PC-3 (cell line): ENCODE results near the gene MYO1C. TPM values are rescaled to one million over a fixed set of nuclear protein-coding genes. Genes with fewer than 3 reads are reported as not detected.

Experiments used
- ATAC-seq: fragments of 200-7000 bp; cut with Tn5 transposase; 2 replicates; pipeline ENCODE4 v1.9.1; 2020; ENCODE audit warnings: mild to moderate bottlenecking, moderate library complexity
- BruUV-seq: library from RNA; stranded (reverse); fragments of 400-500 nt; replicated peaks from 2 replicates; lab custom pipeline; 2021; lab: Mats Ljungman, UMichigan
- CTCF ChIA-PET: fragments of 300-600 bp; sonication (Branson Sonifier 250); formaldehyde crosslinking; loops from one replicate; lab custom pipeline; 2022; ENCODE audit warnings: antibody characterized with exemption; lab: Charles Lee
- POLR2A ChIA-PET: fragments of 300-600 bp; sonication (Branson Sonifier 250); formaldehyde crosslinking; loops from one replicate; lab custom pipeline; 2022; ENCODE audit warnings: antibody characterized with exemption; ENCODE audit not compliant: unreplicated experiment; lab: Charles Lee
- DNase-seq: peaks from one replicate; pipeline ENCODE4 v3.0.0-alpha.2; 2015
- H2AFZ ChIP-seq: fragments of 300-600 bp; sonication (generic); 2 replicates; pipeline ENCODE4 v1.6.0; 2016; ENCODE audit warnings: antibody characterized with exemption, low read length
- H3F3A ChIP-seq: fragments of 300-600 bp; sonication (generic); one replicate; pipeline ENCODE4 v1.6.0; 2017; ENCODE audit warnings: antibody characterized with exemption, low read length, control low read depth, mild to moderate bottlenecking; ENCODE audit not compliant: unreplicated experiment
- H3K27ac ChIP-seq: fragments of 300-600 bp; sonication (generic); 2 replicates; pipeline ENCODE4 v1.5.1; 2016; ENCODE audit warnings: mild to moderate bottlenecking, low read length
- H3K27me3 ChIP-seq: fragments of 300-600 bp; sonication (generic); 2 replicates; pipeline ENCODE4 v1.6.1; 2016; ENCODE audit warnings: low read length, mixed read lengths
- H3K36me3 ChIP-seq: fragments of 300-600 bp; sonication (generic); 2 replicates; pipeline ENCODE4 v1.6.1; 2016; ENCODE audit warnings: low read depth, mixed run types, low read length, mixed read lengths
- H3K4me1 ChIP-seq: fragments of 300-600 bp; sonication (generic); 2 replicates; pipeline ENCODE4 v1.5.1; 2016; ENCODE audit warnings: low read length; ENCODE audit not compliant: insufficient read depth
- H3K4me2 ChIP-seq: fragments of 300-600 bp; sonication (generic); 2 replicates; pipeline ENCODE4 v1.6.0; 2016; ENCODE audit warnings: low read length
- H3K4me3 ChIP-seq: fragments of 300-600 bp; sonication (generic); 2 replicates; pipeline ENCODE4 v1.5.1; 2016; ENCODE audit warnings: mild to moderate bottlenecking, low read length, mixed read lengths
- H3K79me2 ChIP-seq: fragments of 300-600 bp; sonication (generic); 2 replicates; pipeline ENCODE4 v1.6.1; 2017; ENCODE audit warnings: low read length, mixed read lengths
- H3K9ac ChIP-seq: fragments of 300-600 bp; sonication (generic); 2 replicates; pipeline ENCODE4 v1.6.0; 2016; ENCODE audit warnings: mild to moderate bottlenecking, low read length
- H3K9me2 ChIP-seq: fragments of 300-600 bp; sonication (generic); replicated peaks from 2 replicates; pipeline ENCODE4 v1.6.1; 2016; ENCODE audit warnings: mixed run types, low read length, mixed read lengths
- H3K9me3 ChIP-seq: fragments of 300-600 bp; sonication (generic); 2 replicates; pipeline ENCODE4 v1.6.1; 2016; ENCODE audit warnings: low read length, mixed read lengths
- H4K20me1 ChIP-seq: fragments of 300-600 bp; sonication (generic); 2 replicates; pipeline ENCODE4 v1.6.1; 2016; ENCODE audit warnings: low read length, mixed read lengths
- CTCF ChIP-seq: fragments of 300-600 bp; sonication (generic); conservative IDR thresholded peaks from 2 replicates; pipeline ENCODE4 v1.5.1; 2017; ENCODE audit warnings: antibody characterized with exemption, low read depth, mild to moderate bottlenecking, low read length
- EZH2 ChIP-seq: fragments of 300-600 bp; sonication (generic); IDR thresholded peaks from one replicate; pipeline ENCODE4 v1.6.1; 2017; ENCODE audit warnings: antibody characterized with exemption, mild to moderate bottlenecking, low read length; ENCODE audit not compliant: unreplicated experiment
- EZH2phosphoT487 ChIP-seq: fragments of 300-600 bp; sonication (generic); IDR thresholded peaks from 2 replicates; pipeline ENCODE4 v1.6.1; 2018; ENCODE audit warnings: mild to moderate bottlenecking, antibody characterized with exemption, low read length, borderline replicate concordance
- intact Hi-C: fragments of 100-400 bp; cut with micrococcal nuclease; formaldehyde crosslinking; loops from 2 replicates; pipeline ENCODE4 v1.9.0; 2023
- total RNA-seq: library from RNA; depleted of rRNA; stranded (reverse); fragments of >200 nt; gene quantifications from 2 replicates; pipeline ENCODE4 v1.2.3, GENCODE V29; 2014

MYO1C gene
- total RNA-seq, 1 experiment from 2014 or later = 76.4 TPM

GRCh38 chr17:1473841-1474240 is 18.6 kb downstream of the MYO1C start:
- no peaks in the 10 kb centered on the region for H3K27me3 ChIP-seq
- H4K20me1 ChIP-seq = no peaks in the 10 kb centered on the region
- intact Hi-C loops = no loop called here
- POLR2A ChIA-PET = no interaction called here
- no peak overlapping the region for H3K27ac ChIP-seq
- CTCF ChIA-PET = no interaction called here
- no peak overlapping the region for H3K4me3 ChIP-seq
- no peaks in the 10 kb centered on the region for H3K79me2 ChIP-seq
- no peak overlapping the region for H2AFZ ChIP-seq
- H3K36me3 ChIP-seq = no peaks in the 10 kb centered on the region; the same call in 1 of the 2 replicates
- no peak for TF ChIP-seq EZH2phosphoT487
- TF ChIP-seq EZH2 = no peak
- no peak for TF ChIP-seq CTCF
- H3F3A ChIP-seq = no peaks in the 10 kb centered on the region
- no peaks in the 10 kb centered on the region for H3K4me1 ChIP-seq
- ATAC-seq (no peak), DNase-seq (no peak)
- H3K9me3 ChIP-seq = no peaks in the 10 kb centered on the region
- H3K9me2 ChIP-seq = no peaks in the 10 kb centered on the region
- no TSS peak for BruUV-seq
- no peak overlapping the region for H3K4me2 ChIP-seq
- no peak overlapping the region for H3K9ac ChIP-seq

- Histone ChIP-seq H3K27ac (no peak overlapping the region), H3F3A (no peaks in the 10 kb centered on the region), H4K20me1 (no peaks in the 10 kb centered on the region), H3K9me3 (no peaks in the 10 kb centered on the region), H3K79me2 (no peaks in the 10 kb centered on the region), H2AFZ (no peak overlapping the region), H3K9me2 (no peaks in the 10 kb centered on the region), H3K27me3 (no peaks in the 10 kb centered on the region), H3K36me3 (no peaks in the 10 kb centered on the region; the same call in 1 of the 2 replicates), H3K4me1 (no peaks in the 10 kb centered on the region), H3K4me2 (no peak overlapping the region), H3K9ac (no peak overlapping the region), H3K4me3 (no peak overlapping the region)
- TF ChIP-seq CTCF = no peak
- no peak for TF ChIP-seq EZH2
- no peak for TF ChIP-seq EZH2phosphoT487
- ChIA-PET CTCF (no interaction called here), POLR2A (no interaction called here)
- DNase-seq (no peak), ATAC-seq (no peak)
- intact Hi-C loops = no loop called here
- BruUV-seq = no TSS peak
Observed at GRCh38 chr17:1473170-1473569, 19.3 kb downstream of the MYO1C start.

GRCh38 chr17:1471911-1472821 is 20.3 kb downstream of the MYO1C start:
- no peak for TF ChIP-seq CTCF
- TF ChIP-seq EZH2 = no peak
- TF ChIP-seq EZH2phosphoT487 = no peak
- Histone ChIP-seq H4K20me1 (no peaks in the 10 kb centered on the region), H3K27ac (no peak overlapping the region), H2AFZ (no peak overlapping the region), H3K9ac (no peak overlapping the region), H3K79me2 (no peaks in the 10 kb centered on the region), H3F3A (no peaks in the 10 kb centered on the region), H3K9me3 (no peaks in the 10 kb centered on the region), H3K9me2 (no peaks in the 10 kb centered on the region), H3K4me2 (no peak overlapping the region), H3K4me1 (no peaks in the 10 kb centered on the region), H3K4me3 (no peak overlapping the region), H3K27me3 (no peaks in the 10 kb centered on the region), H3K36me3 (no peaks in the 10 kb centered on the region; the same call in 1 of the 2 replicates)
- ChIA-PET POLR2A (no interaction called here), CTCF (no interaction called here)
- intact Hi-C loops = no loop called here
- DNase-seq (no peak), ATAC-seq (no peak)
- no TSS peak for BruUV-seq
